Osteocyte (in vitro differentiated cells): ENCODE measurements around the gene ANO6. TPM values are rescaled to one million over a fixed set of nuclear protein-coding genes. Genes with fewer than 3 reads are reported as not detected.
"Not testable (repeated sequence)": the region's sequence is repeated elsewhere in the genome, so short reads cannot be mapped to it uniquely, and the experiment has no call there.

Source experiments
- DNase-seq: peaks from one replicate; pipeline ENCODE4 v3.0.0; 2021; ENCODE audit warnings: mixed read lengths; ENCODE audit not compliant: unreplicated experiment; ENCODE audit errors: extremely low spot score
- H3K27ac Mint-ChIP-seq: one replicate; pipeline ENCODE4 v1.8.0; 2021; ENCODE audit warnings: mild to moderate bottlenecking, mixed read lengths; ENCODE audit not compliant: unreplicated experiment
- H3K27me3 Mint-ChIP-seq: one replicate; pipeline ENCODE4 v1.8.0; 2021; ENCODE audit warnings: mixed read lengths; ENCODE audit not compliant: unreplicated experiment
- H3K36me3 Mint-ChIP-seq: one replicate; pipeline ENCODE4 v1.8.0; 2021; ENCODE audit warnings: mixed read lengths; ENCODE audit not compliant: unreplicated experiment
- H3K4me1 Mint-ChIP-seq: one replicate; pipeline ENCODE4 v1.8.0; 2021; ENCODE audit warnings: mixed read lengths; ENCODE audit not compliant: unreplicated experiment
- H3K4me3 Mint-ChIP-seq: one replicate; pipeline ENCODE4 v1.8.0; 2021; ENCODE audit warnings: mild to moderate bottlenecking, moderate library complexity, mixed read lengths; ENCODE audit not compliant: unreplicated experiment
- H3K9me3 Mint-ChIP-seq: one replicate; pipeline ENCODE4 v1.8.0; 2021; ENCODE audit warnings: mixed read lengths; ENCODE audit not compliant: unreplicated experiment
- total RNA-seq: library from RNA; stranded (reverse); gene quantifications from 2 replicates; pipeline ENCODE4 v1.2.1, GENCODE V29; 2021
- TF ChIP-seq, protein P1 (sequence below): fragments of 200-600 bp; sonication (generic); IDR thresholded peaks from 2 replicates; pipeline ENCODE4 v1.5.0; 2021; ENCODE audit warnings: antibody characterized with exemption, mild to moderate bottlenecking, moderate library complexity

ANO6 gene
- total RNA-seq, 1 donor from 2014 or later: 65.5 TPM

DNA sequence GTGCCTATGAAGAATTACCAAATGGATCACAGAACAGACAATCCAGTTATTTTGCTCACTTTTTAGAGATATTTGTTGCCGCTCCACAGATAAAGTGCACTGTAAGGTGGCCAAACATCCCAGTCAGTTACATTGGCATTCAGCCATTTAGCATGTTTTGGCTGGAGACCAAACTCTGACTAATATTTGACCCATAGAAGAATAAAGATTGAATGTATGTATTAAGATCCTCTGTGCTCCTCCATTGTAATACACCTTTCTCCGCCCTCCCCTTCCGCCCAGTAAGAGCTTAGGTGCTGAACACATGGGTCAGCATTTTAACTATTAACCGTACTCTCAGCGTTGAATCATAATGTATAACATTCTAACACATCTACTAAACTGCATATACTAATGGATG is 163.4 kb downstream of the ANO6 start:
- TF ChIP-seq, protein P1, sequence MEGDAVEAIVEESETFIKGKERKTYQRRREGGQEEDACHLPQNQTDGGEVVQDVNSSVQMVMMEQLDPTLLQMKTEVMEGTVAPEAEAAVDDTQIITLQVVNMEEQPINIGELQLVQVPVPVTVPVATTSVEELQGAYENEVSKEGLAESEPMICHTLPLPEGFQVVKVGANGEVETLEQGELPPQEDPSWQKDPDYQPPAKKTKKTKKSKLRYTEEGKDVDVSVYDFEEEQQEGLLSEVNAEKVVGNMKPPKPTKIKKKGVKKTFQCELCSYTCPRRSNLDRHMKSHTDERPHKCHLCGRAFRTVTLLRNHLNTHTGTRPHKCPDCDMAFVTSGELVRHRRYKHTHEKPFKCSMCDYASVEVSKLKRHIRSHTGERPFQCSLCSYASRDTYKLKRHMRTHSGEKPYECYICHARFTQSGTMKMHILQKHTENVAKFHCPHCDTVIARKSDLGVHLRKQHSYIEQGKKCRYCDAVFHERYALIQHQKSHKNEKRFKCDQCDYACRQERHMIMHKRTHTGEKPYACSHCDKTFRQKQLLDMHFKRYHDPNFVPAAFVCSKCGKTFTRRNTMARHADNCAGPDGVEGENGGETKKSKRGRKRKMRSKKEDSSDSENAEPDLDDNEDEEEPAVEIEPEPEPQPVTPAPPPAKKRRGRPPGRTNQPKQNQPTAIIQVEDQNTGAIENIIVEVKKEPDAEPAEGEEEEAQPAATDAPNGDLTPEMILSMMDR: no peak
- no peak for DNase-seq
- Mint-ChIP-seq H3K4me3 (no peak overlapping the region), H3K9me3 (no peaks in the 10 kb centered on the region), H3K27ac (no peak overlapping the region), H3K27me3 (no peaks in the 10 kb centered on the region), H3K36me3 (peaks cover 29% of the 10 kb centered on the region), H3K4me1 (peaks cover 21% of the 10 kb centered on the region)

DNA sequence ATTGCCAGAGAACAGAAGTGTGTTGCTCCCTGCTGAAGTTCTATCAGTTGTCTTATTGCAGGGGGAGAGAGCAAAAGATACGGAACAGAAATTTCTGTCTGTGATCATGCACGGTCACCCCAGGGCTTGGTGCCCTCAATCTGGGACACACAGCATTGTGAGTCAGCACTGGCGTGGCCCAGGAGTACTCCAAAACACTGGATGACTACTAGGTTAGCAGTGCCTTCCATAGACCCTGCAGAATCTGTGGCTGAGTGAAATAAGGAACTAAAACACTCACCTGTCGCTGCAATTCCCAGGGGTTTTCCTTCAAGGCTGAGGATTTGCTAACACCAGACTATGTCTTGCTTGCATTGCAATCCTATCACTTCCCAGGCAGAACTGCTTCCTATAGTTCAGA is 165.5 kb downstream of the ANO6 start:
- Mint-ChIP-seq H3K27ac (no peak overlapping the region), H3K4me3 (no peak overlapping the region), H3K27me3 (no peaks in the 10 kb centered on the region), H3K9me3 (no peaks in the 10 kb centered on the region), H3K4me1 (peaks cover 21% of the 10 kb centered on the region), H3K36me3 (peaks cover 35% of the 10 kb centered on the region)
- TF ChIP-seq, protein P1: no peak
- DNase-seq: no peak

DNA sequence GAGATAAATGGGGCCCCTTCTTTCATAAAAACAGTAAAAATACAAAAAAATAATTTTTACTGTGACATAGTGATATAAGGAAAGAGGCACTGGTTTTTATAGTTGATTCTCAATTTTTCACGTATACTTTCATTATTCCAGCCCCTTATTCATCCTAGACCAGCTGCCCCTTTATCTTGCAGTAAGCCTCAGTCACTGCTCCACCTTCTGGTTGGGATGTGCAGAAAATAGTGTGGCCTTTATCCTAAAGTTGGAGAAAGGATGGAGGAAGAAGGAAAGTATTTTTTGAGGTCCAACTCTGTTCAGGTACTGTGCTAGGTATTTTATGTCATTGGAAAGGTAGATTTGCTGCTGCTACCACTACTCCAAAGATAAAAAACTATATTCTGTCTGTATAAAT is 172.7 kb downstream of the ANO6 start:
- H3K4me3 Mint-ChIP-seq: no peak overlapping the region
- no peaks in the 10 kb centered on the region for H3K27me3 Mint-ChIP-seq
- no peaks in the 10 kb centered on the region for H3K4me1 Mint-ChIP-seq
- peaks cover 6% of the 10 kb centered on the region for H3K9me3 Mint-ChIP-seq
- TF ChIP-seq, protein P1: peak; percentile 84
- DNase-seq: no peak
- H3K36me3 Mint-ChIP-seq: peaks cover 32% of the 10 kb centered on the region
- H3K27ac Mint-ChIP-seq: no peak overlapping the region

DNA sequence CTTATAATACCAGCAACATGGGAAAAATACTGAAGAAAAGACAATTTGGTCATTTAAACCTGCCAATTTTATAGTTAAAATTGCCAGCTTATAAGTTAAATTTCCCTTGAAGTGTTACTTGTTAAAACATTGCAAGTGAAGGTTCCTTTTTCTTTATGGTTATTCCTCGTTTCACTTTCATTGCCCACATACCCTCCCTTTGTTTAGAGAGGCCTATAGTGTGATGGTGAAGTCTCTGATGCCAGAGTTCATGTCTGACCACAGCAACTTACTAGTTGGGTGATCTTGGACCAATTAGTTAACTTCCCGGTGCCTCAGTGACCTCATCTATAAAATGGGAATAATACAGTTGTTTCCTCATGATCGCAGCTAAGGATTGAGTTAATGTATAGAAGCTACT is 173.5 kb downstream of the ANO6 start:
- DNase-seq: no peak
- H3K9me3 Mint-ChIP-seq: peaks cover 14% of the 10 kb centered on the region
- peaks cover 31% of the 10 kb centered on the region for H3K36me3 Mint-ChIP-seq
- no peak overlapping the region for H3K27ac Mint-ChIP-seq
- no peaks in the 10 kb centered on the region for H3K4me1 Mint-ChIP-seq
- TF ChIP-seq, protein P1: no peak
- H3K27me3 Mint-ChIP-seq: no peaks in the 10 kb centered on the region
- H3K4me3 Mint-ChIP-seq: no peak overlapping the region

DNA sequence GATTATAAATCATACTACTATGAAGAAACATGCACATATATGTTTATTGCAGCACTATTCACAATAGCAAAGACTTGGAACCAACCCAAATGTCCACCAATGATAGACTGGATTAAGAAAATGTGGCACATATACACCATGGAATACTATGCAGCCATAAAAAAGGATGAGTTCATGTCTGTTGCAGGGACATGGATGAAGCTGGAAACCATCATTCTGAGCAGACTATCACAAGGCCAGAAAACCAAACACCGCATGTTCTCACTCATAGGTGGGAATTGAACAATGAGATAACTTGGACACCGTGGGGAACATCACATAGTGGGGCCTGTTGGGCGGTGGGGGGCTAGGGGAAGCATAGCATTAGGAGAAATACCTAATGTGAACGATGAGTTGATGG is 181.6 kb downstream of the ANO6 start:
- H3K4me3 Mint-ChIP-seq, H3K27ac Mint-ChIP-seq, H3K27me3 Mint-ChIP-seq, H3K4me1 Mint-ChIP-seq, DNase-seq: not testable (repeated sequence)
- H3K9me3 Mint-ChIP-seq: peaks cover 20% of the 10 kb centered on the region
- peaks cover 42% of the 10 kb centered on the region for H3K36me3 Mint-ChIP-seq

DNA sequence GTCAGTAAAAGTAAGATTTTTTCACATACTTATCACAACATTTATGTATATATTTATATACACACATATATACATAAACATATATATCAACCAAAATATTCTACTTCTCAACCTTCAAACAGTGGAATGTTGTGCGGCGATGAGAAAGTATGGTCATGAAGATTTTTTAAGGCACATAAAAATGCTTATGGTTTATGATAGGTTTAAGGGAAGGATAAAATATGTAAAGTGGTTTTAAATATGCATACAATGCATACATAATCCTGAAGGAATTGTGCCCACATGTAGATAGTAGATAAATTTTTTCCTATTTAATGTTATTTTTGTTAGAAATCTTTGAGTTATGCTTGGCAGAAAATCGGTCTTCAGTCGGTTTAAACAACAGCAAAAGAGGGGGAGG is 182.7 kb downstream of the ANO6 start:
- peaks cover 42% of the 10 kb centered on the region for H3K36me3 Mint-ChIP-seq
- no peak overlapping the region for H3K4me3 Mint-ChIP-seq
- no peak overlapping the region for H3K27ac Mint-ChIP-seq
- peaks cover 14% of the 10 kb centered on the region for H3K9me3 Mint-ChIP-seq
- H3K4me1 Mint-ChIP-seq: no peaks in the 10 kb centered on the region
- DNase-seq: no peak
- H3K27me3 Mint-ChIP-seq: no peaks in the 10 kb centered on the region
- TF ChIP-seq, protein P1: no peak
